GM21786 (cell line): ENCODE results near the gene INF2.

Experiments
- ATAC-seq: cut with Tn5 transposase; IDR thresholded peaks from one replicate; pipeline ENCODE4 v1.9.1; 2021; ENCODE audit not compliant: unreplicated experiment

Gene INF2

GRCh38 chr14:104732931-104733681 lies 43.7 kb downstream of the INF2 start:
- ATAC-seq: no peak

- no peak for ATAC-seq
Observed at GRCh38 chr14:104734051-104734587, 44.7 kb downstream of the INF2 start.

GRCh38 chr14:104734601-104734990 lies 45.2 kb downstream of the INF2 start:
- no peak for ATAC-seq

- no peak for ATAC-seq
Observed at GRCh38 chr14:104734991-104735779, 45.8 kb downstream of the INF2 start.

GRCh38 chr14:104735830-104736642 lies 46.6 kb downstream of the INF2 start:
- ATAC-seq: no peak

DNA sequence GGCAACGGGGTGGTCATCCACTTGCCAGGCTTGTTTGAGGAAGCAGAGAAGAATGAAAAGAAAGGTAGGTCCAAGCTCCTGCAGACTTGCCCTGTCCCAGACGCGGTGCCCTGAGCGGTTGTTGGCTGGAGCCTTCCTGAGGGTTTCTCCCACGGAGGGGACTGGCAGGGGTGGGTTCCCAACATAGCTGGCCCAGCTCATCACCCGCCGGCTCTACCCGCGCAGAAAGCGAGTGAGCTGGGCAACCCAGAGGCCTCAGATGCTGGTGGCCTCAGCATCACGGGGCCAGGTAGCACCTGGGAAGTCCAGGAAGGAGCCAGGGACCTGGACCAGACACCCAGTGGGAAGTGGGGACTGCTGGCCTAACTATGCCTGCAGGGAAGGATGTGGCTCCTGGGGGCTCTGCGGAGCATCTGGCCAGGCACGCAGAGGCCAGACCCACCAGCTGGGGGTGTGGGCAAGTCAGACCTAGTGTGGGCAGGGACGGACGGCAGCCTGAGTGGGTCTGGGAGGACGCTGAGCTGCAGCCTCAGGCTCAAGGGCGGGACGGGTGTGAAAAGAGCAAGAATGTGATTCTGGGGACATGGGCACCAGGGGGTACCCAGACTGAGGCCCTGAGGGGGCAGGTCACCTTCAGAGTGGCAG lies 49.1 kb downstream of the INF2 start:
- ATAC-seq: no peak

- ATAC-seq: no peak
Observed at GRCh38 chr14:104739026-104739425, 49.6 kb downstream of the INF2 start.

GRCh38 chr14:104739546-104740516 lies 50.4 kb downstream of the INF2 start:
- ATAC-seq: no peak

DNA sequence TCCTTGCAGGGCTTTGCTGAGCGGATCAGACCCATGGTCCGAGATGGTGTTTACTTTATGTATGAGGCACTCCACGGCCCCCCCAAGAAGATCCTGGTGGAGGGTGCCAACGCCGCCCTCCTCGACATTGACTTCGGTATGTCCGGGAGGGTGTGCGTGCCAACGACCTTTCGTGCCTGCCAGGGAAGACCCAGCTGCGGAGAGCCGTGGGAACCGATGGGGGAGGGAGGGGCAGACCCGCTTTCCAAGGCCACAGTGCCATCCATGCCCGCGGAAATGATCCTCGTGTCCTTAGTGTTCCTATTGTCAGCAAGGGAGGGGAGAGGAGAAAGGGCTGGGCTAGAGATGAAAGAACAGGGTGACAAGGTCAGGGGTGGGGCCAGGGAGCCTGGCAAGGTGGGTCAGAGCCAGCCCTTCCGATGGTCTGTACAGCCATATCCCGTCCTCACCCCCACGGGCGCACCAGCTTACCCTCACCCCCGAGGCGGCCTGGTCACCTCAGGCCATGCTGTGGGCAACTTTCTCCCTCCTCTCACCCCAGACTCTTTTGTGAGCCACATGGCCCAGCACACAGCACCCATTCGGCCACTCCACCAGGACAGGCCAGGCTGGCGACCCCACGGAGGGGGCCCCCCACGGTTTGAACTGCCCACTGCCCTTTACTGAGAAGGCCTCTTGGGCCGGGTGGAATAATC lies 51.8 kb downstream of the INF2 start:
- no peak for ATAC-seq

GRCh38 chr14:104741803-104742251 lies 52.4 kb downstream of the INF2 start:
- ATAC-seq: no peak

GRCh38 chr14:104742586-104743455 lies 53.4 kb downstream of the INF2 start:
- no peak for ATAC-seq

GRCh38 chr14:104743461-104744380 lies 54.3 kb downstream of the INF2 start:
- no peak for ATAC-seq

- no peak for ATAC-seq
Observed at GRCh38 chr14:104744484-104744883, 55.1 kb downstream of the INF2 start.

DNA sequence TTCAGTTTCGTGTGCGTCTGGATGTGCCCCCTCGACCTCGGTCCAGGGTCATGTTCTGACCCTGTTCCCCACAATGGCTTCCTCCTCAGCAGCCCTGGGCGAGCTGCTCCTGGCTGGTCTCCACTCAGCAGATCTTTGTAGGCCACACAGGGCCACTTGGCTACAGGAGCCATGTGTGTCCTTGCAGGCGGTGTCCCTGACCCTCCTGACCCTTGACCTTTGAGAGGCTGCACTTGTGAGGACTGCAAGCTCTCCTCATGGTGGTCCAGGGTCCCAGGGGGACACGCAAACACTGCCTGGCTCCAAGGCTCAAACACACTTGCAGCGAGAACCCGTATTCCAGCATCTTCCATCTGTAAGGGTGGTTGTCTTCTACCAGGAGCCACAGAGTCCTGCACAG lies 56.0 kb downstream of the INF2 start:
- ATAC-seq: no peak

GRCh38 chr14:104746071-104746545 lies 56.7 kb downstream of the INF2 start:
- ATAC-seq: no peak

DNA sequence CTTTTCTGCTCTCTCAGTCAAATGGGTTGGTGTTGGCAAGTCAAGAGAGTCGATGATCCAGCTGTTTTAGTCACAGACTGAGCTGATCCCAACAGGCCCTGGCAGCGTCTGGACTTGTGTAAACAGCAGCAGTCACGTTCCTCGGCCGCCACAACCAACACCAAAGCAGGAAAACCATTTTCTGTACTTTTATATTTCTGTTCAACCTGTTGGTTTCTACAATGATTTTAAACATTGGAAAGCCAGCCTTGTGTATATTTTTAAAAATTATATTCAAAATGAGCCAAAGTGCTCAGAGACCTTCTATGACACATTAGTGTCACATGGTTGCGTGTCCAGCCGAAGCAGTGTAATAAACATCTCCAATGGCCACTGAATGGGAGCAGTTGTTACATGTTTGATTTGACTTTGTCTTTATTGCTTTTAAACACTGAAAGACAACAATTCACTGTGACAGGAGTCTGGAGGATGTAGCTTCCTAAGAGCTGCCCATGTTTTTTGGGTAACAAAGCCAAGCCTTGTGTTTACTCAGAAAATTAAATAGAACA lies 57.6 kb downstream of the INF2 start:
- ATAC-seq: no peak
